Astrocyte (in vitro differentiated cells and primary cell): ENCODE data around the gene LYRM7.

Experiments
- CTCF ChIP-seq: IDR thresholded peaks from 2 replicates; pipeline ENCODE4 v1.5.1; 2011; ENCODE audit warnings: low read depth, mild to moderate bottlenecking, inconsistent platforms, low read length, moderate library complexity; ENCODE audit not compliant: insufficient read depth
- EZH2 ChIP-seq: IDR thresholded peaks from 2 replicates; pipeline ENCODE4 v1.6.1; 2012; ENCODE audit warnings: mild to moderate bottlenecking, low read length, inconsistent platforms; ENCODE audit not compliant: insufficient read depth

GRCh38 chr5:131185523-131186104 lies 14.9 kb downstream of the LYRM7 start:
- TF ChIP-seq CTCF: no peak
- no peak for TF ChIP-seq EZH2
